OCI-LY3 (cell line): Measurements from ENCODE around the gene LDHAL6B.

Experiments used
- EZH2phosphoT487 ChIP-seq: fragments of 200-600 bp; shearing (Covaris generic); IDR thresholded peaks from 2 replicates; pipeline ENCODE4 v1.6.1; 2018; ENCODE audit warnings: antibody characterized with exemption, mixed run types, low read depth
- TF ChIP-seq, protein P1 (sequence below): fragments of 200-600, 300-600 bp; sonication (generic); IDR thresholded peaks from 2 replicates; pipeline ENCODE4 v1.5.1; 2014; ENCODE audit warnings: antibody characterized with exemption, low read length, low read depth

DNA sequence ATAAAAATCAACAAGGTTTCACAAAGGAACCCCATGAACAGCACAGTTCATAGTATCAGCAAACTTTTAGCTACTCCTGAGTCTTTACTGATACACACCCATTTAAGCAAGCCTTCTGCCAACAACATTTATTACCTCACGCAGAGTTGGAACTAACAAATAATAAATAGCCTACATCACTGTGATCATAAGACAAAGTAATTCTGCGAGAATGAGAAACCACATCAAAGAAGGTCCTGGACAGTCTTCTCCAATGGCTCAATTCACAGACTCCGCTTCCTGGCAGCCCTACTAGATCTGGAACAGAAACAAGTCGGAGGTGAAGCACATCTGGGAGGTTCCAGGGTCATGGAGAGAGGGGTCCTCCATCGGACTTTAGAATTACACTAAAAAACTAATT is 37.0 kb downstream of the LDHAL6B start:
- TF ChIP-seq, protein P1, sequence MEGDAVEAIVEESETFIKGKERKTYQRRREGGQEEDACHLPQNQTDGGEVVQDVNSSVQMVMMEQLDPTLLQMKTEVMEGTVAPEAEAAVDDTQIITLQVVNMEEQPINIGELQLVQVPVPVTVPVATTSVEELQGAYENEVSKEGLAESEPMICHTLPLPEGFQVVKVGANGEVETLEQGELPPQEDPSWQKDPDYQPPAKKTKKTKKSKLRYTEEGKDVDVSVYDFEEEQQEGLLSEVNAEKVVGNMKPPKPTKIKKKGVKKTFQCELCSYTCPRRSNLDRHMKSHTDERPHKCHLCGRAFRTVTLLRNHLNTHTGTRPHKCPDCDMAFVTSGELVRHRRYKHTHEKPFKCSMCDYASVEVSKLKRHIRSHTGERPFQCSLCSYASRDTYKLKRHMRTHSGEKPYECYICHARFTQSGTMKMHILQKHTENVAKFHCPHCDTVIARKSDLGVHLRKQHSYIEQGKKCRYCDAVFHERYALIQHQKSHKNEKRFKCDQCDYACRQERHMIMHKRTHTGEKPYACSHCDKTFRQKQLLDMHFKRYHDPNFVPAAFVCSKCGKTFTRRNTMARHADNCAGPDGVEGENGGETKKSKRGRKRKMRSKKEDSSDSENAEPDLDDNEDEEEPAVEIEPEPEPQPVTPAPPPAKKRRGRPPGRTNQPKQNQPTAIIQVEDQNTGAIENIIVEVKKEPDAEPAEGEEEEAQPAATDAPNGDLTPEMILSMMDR = no peak
- no peak for TF ChIP-seq EZH2phosphoT487
